GM20431 (cell line): ENCODE measurements around the gene ARL2.
"Not testable (repeated sequence)": the region's sequence is repeated elsewhere in the genome, so short reads cannot be mapped to it uniquely, and the experiment has no call there.

Experiments
- in situ Hi-C: fragments of 300-500 bp; cut with MseI, MboI; formaldehyde crosslinking; loops from one replicate; pipeline ENCODE4 v1.15.0; 2020; ENCODE audit warnings: low sequenced_read_pairs; ENCODE audit not compliant: unreplicated experiment

ARL2 gene

DNA sequence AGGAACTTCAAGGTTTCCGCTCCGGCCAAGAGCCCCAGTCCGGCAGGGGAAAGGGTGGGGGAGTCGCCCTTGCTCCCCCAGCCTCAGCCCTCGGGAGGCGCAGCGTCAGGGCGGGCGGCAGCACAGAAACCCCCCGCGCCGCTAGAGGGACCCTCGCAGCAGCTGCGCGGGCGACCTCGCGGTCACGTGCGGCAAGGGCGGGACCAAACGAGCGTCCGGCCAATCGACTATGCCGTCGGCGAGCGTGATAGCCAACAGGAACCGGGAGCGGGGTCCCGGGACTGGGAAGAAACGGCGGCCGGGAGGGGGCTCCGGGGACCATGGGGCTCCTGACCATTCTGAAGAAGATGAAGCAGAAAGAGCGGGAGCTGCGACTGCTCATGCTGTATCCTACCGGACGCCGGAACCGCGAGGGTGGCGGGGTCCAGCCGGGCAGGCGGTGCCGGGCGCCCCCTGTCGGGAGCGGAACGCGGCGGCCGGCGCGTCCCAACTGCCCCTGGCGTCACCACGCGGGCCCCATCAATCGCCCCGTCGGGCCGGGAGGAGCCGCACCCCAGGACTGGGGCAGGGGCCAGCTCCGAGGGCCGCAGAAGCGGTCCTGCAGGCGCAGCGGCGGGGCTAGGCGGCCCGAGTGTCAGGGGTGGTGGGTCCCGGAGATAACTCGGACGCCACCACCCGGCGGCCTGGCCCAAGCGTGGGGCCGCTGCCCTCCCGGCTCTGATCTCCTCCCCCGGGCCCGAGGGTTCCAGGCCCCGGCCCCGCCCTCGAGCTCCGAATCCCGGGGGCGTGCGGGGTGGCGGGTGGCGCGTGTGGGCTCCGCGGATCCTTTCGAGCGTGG is at the start of gene ARL2:
ARL2 (plus strand) TSS at position 273 of the 838 bp plus-strand sequence; CDS start at position 321, 48 bp downstream.
- in situ Hi-C loops = no loop called here

DNA sequence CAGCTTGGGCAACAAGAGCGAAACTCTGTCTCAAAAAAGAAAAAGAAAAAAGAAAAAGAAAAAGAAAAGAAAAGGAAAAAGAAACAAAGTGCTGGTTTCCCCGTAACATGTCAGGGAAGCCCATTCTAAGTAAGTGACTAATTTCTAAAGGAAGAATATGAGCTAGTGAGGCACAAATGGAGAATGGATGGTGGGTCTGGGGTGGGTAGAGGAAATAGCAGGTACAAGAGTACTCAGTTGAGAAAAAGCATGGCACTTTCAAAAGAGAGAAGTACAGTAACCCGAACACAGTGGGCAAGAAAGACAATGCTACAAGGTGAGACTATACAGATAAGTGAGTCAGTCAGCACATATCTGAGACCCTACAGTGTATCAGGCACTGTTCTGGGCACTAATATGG is 46.6 kb upstream of the ARL2 start:
- in situ Hi-C loops = no loop called here

DNA sequence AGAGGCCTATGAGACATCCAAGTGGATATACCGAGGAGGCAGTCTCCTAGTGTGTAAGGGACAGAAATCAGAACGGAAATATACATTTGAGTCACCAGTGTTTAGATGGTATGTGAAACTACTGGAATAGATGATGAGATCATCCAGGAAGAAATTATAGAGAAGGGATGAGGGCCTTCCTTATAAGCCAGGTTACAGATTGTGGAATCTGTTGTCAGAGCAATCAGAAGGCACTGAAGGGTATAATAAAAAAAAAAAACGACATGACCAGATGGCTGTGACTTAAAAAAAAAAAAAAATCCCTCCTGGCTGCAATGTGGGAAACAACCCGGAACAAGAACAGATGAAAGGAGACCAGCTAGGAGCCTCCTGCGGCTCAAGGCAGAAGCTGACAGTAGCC is 44.8 kb upstream of the ARL2 start:
- in situ Hi-C loops = no loop called here

DNA sequence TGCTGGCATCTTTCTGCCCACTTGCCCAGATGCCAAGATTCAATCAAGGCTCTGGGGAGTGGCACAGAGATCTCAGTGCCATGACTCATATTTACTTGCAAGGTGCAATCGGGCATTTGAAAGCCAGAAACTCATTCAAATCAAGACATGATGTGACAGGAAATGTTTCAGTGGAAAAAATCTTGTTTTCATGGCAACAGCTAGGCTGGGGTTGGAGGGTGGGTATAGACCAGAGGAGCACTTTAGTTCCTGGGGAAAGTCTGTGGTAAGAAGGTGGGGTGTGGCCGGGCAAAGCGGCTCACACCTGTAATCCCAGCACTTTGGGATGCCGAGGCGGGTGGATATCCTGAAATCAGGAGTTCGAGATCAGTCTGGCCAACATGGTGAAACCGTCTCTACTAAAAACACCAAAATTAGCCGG is 43.2 kb upstream of the ARL2 start:
- in situ Hi-C loops = no loop called here

DNA sequence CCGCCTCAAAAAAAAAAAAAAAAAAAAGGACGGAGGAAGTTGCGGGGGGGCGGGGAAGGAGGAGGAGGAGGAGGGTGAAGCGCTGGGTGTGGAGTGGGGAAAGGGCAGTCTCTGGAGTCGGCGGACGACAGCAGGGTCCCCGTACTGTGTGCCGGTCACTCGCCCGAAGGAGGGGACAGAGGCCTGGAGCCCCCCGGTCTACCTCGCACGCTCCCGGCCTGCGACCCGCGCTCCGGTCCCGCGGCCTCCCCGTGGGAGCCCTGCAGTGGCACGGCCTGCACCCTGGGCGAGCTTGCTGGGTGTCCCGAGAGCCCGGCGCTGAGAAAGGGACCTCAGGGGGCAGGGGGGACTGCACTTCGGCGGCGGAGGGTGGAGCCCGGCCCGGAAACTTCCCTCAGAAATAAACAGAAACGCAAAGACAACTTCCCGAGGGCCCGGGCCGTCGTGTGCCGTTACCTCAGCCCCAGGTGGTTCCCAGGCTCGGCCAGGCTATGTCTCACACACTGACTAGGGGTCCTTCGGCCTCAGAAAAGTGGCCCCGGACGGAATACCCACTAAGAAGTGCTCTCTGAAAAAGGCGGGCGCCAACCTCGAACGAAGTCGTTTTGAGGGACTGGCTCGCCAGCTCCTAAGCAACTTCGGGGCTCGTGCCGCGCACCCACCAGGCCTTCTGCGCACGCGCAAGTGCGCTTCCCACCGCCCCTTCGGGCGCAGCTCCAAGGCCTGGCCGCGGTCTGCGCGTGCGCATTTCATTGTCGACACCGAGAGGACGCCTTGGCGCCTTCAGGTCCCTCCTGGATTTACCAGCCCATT is 42.3 kb upstream of the ARL2 start, which contains the start of gene MAJIN:
MAJIN (minus strand) TSS at position 688 of the 813 bp plus-strand sequence. CDS start 12,703 bp downstream, outside the sequence.
- in situ Hi-C loops = no loop called here

DNA sequence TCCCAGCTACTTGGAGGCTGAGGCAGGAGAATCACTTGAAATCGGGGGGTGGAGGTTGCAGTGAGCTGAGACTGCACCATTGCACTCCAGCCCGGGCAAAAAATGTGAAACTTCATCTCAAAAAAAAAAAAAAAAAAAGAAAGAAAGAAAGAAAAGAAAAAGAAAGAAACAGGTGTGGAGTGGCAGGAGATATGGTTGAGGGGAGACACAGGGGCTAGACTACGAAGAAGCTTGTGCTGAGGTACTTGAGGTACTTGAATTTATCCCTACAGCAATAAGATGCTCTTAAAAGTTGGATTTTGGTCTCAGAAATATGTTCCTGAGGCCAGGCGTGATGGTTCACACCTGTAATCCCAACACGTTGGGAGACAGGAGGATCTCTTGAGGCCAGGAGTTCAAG is 39.8 kb upstream of the ARL2 start:
- in situ Hi-C loops = no loop called here

DNA sequence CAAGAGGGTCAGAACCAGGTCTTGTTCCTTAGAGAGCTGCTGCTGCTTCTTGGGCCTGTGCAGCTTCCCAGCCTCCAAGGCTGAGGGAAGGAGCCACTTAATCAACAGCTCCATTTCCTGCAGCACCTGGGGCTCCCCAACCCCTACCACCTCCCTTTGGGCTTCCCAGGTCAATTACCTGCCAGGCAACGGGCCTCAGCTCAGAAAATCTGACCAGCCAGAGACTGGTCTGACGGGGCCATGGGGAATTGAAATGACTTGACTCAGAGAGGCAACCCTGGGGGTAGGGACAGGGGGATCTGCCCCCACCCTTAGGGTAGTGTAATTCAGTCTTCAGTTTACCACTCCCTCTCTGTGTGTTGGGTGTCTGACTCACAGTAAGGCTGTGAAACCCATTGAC is 37.3 kb upstream of the ARL2 start:
- in situ Hi-C loops = no loop called here

DNA sequence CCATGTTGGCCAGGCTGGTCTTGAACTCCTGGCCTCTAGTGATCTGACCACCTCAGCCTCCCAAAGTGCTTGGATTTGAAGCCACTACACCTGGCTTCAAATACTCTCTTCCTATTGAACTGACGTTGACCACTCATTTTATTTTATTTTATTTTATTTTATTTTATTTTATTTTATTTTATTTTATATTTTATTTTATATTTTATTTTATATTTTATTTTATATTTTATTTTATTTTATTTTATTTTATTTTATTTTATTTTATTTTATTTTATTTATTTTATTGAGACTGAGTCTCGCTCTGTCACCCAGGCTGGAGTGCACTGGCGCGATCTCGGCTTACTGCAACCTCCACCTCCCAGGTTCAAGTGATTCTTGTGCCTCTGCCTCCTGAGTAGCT is 30.6 kb upstream of the ARL2 start:
- in situ Hi-C loops = not testable (repeated sequence)

DNA sequence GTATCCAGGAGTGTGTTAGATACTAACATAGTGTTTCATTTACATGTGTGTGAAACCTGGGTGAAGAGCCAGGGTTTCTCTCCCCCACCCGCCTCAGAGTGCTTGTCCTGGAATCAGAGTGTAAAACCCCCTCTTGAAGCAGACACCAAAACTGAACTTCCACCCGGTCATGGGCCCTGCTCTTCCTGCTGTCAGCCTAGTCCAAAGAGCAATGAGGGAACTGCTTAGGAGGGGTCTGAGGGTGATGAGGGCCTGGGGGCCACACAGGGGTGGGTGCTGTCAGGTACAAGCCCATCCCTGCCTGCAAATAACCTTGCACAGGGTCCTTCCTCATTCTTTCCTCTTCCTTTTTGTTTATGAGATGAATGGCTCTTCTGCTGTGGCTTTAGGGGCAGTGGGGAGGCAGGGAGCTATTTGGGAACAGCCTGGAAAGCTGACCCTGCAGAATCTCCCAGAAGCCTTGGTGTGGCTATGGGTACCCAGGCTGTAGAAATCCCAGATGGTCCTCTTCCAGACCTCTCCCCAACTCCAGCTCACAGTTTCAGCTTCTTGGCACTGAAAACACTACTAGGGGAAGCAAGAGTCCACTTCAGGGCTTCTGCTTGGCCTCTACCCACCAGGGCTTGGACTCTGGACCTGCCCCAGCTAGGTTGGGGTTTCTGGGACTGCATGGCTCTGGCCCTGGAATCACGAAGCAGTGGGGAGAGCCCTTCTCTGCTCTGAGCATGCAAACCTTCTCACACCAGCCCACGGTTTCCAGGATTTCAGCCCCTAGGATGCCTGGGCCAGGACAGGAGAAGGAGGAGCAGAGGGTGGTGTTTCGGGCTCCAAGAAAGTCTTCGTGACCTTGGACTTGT is 25.7 kb upstream of the ARL2 start:
- in situ Hi-C loops = no loop called here

DNA sequence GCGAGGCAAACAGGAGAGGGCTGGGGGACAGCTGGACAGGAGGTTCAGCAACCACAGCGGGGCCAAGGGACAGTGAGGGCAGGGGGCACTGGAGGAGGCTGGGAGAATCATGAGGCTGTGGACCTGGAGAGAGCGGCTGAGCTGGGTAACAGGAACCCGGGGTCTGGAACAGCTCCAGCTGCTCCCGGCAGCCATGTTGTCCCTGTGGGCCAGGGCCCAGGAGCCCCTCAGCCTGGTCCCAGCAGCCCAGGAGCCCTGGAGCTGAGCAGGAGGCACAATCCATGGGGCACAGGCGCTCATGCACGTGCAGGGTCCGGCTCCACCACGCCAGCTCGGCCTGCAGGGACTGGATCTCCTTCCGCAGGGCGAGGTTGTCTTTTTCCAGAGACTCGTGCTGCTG is 24.5 kb upstream of the ARL2 start:
- in situ Hi-C loops = no loop called here

DNA sequence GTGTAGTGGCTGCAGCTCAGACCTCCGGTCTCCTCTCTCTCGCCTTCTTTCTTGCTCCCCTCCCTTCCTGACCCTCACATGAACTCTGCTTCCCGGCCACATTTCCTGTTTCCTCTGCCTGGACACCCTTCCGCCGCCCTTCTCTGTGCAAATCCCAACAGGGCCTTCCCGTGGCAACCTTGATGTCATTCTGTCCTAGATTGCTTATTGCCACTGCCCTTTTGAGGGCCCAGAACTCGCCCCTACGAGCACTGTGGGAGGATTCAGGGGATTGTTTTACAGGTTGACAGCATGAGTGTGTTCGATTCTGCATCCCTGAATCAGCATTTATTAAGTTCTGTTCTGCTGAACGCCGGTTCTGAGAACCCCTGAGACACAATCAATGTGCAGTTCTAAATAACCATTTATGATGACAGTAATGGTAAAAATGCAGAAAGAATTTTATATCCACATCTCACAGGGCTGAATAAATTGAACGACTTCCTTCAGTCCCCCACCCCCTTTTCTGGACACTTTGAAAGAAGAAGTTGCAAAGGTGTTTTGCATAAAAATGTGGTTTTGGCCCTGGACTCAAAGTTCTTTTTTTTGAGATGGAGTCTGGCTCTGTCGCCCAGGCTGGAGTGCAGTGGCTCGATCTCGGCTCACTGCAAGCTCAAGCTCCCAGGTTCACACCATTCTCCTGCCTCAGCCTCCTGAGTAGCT is 23.6 kb upstream of the ARL2 start:
- in situ Hi-C loops = no loop called here

DNA sequence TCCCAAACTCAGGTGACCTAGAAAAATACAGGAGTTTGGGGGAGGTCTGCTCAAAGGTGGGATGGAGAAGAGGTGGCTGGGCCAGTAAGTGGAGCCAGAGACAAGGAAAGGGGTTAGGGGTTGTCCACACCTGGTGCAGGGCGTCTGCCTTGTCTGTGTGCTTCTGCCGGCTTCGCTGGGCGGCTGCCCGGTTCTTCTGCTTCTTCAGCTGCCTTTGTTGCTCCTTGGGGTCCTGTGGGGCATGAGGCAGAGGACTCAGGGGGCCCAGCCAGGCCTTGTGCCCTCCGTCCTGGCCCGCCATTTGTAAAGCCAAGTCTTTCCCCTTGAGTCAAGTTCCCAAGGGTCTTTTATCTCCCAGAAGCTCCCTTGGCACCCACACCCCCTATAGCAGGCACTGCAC is 19.6 kb upstream of the ARL2 start:
- in situ Hi-C loops = no loop called here

DNA sequence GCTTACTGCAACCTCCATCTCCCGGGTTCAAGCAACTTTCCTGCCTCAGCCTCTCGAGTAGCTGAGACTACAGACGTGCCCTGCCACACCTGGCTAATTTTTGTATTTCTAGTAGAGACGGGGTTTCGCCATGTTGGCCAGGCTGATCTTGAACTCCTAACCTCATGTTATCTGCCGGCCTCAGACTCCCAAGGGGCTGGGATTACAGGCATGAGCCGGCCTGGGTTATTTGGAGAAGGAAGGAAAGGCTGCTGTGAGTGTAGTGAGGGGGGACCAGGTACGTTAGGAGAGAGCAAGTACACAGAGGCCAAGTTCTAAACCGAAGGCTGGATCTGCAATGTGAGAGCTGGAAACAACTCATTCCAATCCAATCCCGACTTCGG is 17.6 kb upstream of the ARL2 start:
- in situ Hi-C loops = no loop called here

DNA sequence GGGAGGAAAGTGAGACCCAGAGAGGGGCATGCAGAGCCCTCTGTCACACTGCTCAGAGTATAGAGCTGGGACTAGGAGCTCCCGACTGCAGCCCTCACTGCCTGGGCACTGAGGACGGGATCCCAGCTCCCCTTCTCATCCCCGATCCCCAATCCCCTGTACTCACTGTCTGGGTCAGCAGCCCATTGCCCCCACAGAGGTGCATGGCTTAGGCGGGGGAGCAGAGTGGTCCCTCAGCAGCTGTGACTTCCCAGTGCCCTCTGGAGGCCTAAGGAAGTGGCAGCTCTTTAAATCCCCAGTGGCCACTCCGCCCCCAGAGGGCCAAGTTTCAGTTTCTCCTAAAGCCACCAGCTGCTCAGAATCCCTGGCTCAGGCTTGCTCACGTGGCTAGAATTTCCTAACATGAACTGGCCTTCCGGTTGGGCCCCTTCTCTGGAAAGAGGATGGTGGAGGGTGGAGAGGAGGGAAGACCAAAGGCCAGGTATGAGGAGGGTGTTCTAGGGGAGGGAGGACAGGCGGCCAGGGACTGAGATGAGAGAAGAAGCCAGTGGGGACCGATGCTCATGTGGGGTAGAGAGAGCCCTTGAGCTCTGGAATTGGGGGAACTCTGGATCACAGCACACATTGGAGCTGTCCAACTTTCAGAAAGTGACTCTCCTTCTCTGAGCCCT is 17.1 kb upstream of the ARL2 start, which contains the start of gene BATF2:
BATF2 (minus strand) TSS at position 262 of the 671 bp plus-strand sequence; CDS start at position 205, 57 bp downstream.
- in situ Hi-C loops = no loop called here

DNA sequence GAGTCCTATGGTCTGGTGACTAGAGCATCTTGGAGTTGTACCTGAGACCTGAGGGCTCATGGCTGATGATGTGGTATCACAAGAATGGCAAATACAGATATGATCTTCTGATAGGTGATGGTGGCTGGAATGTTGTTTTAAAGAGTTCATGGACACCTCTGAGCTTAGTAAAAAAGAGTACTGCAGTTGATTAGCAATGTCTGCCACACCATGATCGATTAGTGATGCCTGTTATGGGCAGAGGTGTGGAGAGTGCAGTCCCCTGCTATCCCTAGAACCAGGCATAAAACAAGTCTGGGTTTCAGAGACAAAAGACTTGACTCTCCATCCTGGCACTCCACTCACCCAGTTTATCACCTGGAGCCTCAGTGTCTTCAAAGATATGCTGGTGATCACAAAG is 15.8 kb upstream of the ARL2 start:
- in situ Hi-C loops = no loop called here

DNA sequence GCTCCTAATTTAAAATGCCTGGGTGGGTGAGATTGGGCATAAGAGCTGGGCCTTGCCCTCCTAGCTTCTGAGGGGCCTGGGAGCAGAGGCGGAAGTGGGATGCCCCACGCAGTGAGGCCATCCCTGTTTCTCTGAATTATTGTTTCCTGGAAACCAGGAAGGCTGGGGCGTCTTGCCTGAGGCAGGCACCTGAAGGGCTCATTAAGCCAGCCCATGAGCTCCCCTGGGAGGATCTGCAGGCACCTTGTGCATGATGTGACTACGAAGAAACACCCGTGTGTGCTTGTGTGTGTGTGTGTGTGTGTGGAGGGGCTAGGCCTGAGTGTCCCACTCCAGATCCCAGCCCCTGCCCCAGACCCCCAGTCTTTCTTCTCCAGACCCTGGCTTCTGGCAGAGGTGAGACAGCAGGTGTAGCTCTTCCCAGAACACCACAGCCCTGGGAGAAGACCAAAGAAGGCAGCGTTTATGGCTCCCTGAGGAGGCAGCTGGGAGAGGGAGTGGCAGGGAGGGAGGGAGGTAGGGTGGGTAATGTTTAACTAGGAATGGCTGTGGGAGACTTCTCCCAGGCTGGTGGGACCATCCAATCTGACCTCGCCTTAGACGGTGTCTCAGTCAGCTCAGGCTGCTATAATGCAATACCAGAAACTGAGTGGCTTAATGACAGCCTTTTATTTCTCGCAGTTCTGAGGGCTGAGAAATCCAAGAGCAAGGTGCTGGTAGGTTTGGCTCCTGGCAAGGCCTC is 15.1 kb upstream of the ARL2 start:
- in situ Hi-C loops = no loop called here

DNA sequence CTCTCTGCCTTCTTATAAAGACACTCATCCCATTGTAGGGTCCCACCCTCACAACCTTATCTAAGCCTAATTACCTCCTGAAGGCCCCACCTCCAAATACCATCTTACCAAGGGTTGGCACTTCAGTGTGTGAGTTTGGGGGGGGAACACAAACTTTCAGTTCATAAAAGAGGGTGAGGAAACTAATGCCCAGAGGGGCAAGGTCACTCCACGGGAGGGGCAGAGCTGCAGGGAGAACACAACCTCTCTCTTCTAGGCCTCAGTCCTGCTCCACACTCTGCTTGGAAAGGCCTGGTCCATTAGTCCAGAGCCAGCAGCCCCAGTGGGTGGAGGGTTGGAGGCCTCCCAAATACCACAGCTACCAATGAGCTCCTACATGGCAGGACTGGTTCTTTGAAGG is 14.5 kb upstream of the ARL2 start:
- in situ Hi-C loops = no loop called here

DNA sequence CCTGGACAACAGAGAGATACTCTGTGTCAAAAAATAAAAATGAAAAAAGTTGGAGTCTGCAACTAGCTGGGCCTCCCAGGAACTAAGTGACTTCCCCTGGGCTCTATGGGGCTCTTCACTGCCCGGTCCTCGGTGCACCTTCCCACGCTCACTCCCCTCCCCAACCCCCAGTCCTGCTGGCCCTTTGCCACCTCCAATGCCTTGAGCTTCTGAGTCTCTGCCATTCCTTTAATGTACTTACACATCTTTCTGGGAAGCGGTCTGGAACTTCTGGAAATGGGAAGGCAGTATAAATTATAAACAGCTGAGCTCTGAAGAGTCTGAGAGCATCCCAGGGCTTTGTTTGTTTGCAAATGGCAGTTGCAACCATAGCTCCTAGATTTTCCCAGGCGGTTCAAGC is 11.3 kb upstream of the ARL2 start:
- in situ Hi-C loops = no loop called here
